Hindlimb muscle (tissue), 1 donor: ENCODE data around the gene ARHGAP8. TPM values are rescaled to one million over a fixed set of nuclear protein-coding genes. Genes with fewer than 3 reads are reported as not detected.
"Not testable (repeated sequence)": the region's sequence is repeated elsewhere in the genome, so short reads cannot be mapped to it uniquely, and the experiment has no call there.

ENCODE experiments used
- DNase-seq: peaks from one replicate; pipeline ENCODE4 v3.0.0-alpha.2; 2013
- polyA plus RNA-seq: library from polyadenylated mRNA; unstranded; fragments of 120-200 nt; gene quantifications from one replicate; pipeline ENCODE4 v1.2.1, GENCODE V29; 2013; ENCODE audit not compliant: insufficient read length

Gene ARHGAP8
- polyA plus RNA-seq, 1 donor = 0.99 TPM

- DNase-seq = no peak
These were observed 79.5 kb downstream of the ARHGAP8 start for GRCh38 chr22:44831885-44832284.

DNA sequence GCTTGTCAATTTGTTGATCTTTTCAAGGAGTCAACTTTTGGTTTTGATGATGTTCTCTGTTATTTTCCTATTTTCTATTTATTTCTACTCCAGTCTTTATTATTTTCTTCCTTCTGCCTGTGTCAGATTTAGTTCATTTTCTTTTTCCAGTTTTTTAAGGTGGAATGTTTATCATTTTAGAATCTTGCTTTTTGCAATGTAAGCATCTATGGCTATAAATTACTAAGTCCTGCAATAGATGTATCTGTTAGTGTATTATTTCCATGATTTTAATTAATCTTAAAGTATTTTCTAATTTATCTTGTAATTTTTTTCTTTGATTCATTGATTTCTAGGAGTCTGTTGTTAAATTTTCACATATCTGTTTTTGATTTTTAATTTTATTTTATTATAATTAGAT lies 81.7 kb downstream of the ARHGAP8 start:
- no peak for DNase-seq

- no peak for DNase-seq
These were observed 85.1 kb downstream of the ARHGAP8 start for GRCh38 chr22:44837481-44837880.

- DNase-seq = no peak
These were observed 86.1 kb downstream of the ARHGAP8 start for GRCh38 chr22:44838316-44839016.

- DNase-seq = no peak
These were observed 86.7 kb downstream of the ARHGAP8 start for GRCh38 chr22:44839061-44839460.

DNA sequence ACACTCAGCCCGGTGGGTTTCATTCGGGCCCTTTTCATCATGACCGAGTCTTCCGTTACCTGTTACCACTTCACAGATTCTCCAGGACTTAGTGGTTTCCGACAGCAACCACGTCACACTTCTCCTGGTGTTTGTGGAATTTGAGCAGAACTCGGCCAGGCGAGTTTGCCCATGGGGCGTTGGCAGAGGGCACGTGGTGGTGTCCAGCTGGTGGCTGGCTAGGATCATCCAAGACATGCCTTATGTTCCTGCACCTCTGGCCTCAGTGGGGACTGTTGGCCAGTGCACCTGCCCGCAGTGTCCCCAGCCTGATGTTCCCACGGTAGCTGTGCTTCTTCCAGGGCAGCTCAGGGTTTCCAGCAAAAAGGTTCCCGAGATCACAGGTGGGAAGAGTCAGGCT lies 87.3 kb downstream of the ARHGAP8 start:
- no peak for DNase-seq

DNA sequence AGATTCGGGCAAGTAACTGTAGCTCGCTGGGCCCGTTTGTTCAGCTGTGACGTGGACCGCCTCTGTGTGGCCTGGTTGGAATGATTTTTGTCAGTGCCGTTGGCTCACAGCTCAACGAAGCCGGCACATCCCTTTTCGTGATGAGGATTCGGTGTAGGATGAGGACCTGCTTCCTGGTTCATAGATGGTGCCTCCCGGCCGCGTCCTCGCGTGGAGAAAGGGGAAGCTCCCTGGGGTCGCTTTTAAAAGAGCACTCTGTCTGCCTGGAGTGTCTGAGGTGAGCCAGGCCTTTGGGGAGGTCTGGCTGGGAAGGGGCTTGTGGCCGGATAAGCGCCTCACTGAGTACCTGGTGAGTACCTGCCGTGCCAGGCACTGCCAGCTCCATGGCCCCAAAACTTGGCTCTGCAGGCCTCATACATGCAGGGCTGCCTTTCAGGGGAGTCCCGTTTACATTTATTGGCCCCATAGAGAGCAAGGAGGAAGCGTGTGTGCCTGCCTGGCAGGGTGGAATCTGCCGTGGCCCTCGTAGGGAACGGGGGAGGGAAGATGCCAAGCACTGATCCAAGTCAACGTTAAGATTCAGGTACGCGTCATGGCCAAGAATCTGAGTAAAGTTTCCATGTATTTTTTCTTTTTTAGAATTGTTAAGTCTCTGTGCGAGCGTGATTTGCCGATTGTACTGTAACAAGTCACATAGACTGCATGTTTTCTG lies 88.4 kb downstream of the ARHGAP8 start:
- DNase-seq = no peak

- DNase-seq = no peak
These were observed 90.0 kb downstream of the ARHGAP8 start for GRCh38 chr22:44842417-44842816.

DNA sequence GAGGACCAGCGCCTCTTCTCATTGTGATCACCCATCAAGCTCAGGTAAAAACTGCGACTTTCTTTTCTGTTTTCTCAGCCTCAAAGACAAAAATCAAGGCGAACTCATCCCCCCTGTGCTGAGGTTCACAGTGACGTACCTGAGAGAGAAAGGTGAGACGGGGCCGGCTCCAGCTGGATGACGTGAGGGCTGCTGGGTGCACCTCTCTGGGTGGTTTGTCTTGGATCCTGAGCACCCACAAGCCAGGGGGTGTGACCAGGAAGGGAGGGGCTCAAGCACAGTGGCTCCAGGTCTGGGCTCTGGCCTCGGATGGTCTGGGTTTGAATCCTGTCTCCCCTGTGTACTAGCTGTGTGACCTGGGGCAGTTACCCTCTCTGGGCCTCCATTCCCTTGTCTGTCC lies 92.8 kb downstream of the ARHGAP8 start:
- no peak for DNase-seq

DNA sequence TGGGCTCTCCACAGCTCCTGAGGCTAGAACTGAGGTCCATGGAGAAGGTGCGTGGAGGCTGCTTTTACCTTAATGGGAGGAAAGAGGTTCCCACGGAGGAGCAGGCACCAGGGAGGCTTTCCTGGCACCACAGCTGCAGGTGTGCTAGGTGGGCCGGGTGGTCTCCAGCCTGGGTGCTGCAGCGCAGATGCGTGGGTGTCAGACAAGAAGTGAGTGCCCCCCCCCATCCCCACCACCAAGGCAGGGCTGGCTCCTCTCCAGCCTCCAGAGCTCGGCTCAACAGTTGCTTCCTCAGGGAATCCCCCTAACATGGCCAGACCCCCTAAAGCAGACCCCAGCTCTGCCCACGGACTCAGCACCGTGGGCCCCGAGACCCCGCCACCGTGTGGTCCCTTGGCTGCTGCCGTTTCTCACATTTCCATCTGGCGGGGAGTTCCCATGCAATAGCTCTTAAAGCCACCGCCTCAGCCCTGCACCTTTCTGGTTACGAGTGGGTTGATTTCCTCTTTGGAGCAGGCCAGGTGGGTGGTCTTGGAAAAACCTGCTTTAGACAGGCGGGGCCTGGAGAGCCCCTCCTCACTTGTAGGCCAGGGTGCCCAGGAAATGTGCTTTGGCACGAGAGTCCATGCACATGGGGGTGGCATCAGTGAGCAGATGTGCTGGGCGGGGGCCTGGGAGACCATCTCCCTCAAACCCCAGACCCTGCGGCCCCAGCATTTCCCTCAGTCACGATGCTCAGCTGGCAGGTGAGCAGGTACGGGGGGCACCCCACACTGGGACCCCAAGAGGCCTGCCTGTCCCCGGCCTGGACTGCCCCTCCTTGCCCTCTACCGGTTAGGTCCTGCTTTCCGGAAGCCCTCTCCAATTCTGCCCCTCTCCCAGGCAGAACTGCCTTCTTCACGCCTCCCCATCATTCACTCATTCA lies 93.7 kb downstream of the ARHGAP8 start:
- no peak for DNase-seq

- DNase-seq = no peak
These were observed 94.4 kb downstream of the ARHGAP8 start for GRCh38 chr22:44846726-44847275.

GRCh38 chr22:44847380-44847779 lies 95.0 kb downstream of the ARHGAP8 start:
- no peak for DNase-seq

- no peak for DNase-seq
These were observed 95.5 kb downstream of the ARHGAP8 start for GRCh38 chr22:44847892-44848291.

DNA sequence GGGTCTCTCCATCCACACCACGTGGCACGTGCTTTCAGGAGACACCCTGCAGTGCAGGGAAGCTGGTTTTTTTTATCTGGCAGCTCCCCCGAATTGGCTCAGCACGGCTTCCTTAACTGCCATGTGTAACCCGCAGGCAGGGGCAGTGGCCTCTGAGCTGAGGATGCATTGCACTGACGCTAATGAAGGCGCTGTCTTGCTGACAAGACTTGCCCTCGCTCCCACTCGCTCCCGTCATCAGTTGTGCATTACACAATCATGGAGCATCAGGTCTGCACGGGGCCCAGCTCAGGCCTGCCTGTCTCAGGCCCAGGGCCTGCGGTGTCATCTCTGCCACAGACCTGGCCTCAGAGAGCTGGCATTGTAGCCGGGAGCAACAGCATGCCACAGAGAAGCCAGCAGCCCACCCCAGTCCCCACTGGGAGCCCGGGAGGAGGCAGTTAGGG lies 95.9 kb downstream of the ARHGAP8 start:
- no peak for DNase-seq

- no peak for DNase-seq
These were observed 96.5 kb downstream of the ARHGAP8 start for GRCh38 chr22:44848791-44849420.

- no peak for DNase-seq
These were observed 98.6 kb downstream of the ARHGAP8 start for GRCh38 chr22:44850946-44851345.

DNA sequence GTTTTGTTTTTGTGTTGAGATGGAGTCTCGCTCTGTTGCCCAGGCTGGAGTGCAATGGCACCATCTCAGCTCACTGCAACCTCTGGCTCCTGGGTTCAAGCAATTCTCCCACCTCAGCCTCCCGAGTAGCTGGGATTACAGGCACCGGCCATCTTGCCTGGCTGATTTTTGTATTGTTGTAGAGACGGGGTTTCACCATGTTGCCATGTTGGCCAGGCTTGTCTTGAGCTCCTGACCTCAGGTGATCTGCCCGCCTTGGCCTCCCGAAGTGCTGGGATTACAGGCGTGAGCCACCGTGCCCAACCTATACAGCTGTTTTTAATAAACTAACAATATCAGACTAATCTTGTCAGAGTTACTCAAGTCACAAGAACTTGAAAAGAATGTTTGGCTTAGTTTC lies 102.3 kb downstream of the ARHGAP8 start:
- not testable (repeated sequence) for DNase-seq

DNA sequence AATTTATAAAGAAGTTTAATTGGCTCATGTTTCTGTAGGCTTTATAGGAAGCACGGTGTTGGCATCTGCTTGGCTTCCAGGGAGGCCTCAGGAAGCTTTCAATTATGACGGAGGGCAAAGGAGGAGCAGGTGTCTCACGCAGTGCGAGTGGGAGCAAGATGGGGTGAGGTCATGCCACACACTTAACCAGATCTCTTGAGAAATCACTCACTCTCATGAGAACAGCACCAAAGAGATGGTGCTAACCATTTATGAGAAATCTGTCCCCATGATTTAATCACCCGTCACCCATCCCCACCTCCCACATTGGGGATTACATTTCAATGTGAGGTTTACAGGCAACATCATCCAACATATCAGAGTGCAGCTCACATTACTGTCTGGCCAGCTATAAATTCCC lies 103.5 kb downstream of the ARHGAP8 start:
- no peak for DNase-seq

- not testable (repeated sequence) for DNase-seq
These were observed 106.4 kb downstream of the ARHGAP8 start for GRCh38 chr22:44858819-44859218.

GRCh38 chr22:44859641-44860040 lies 107.3 kb downstream of the ARHGAP8 start:
- DNase-seq = no peak

DNA sequence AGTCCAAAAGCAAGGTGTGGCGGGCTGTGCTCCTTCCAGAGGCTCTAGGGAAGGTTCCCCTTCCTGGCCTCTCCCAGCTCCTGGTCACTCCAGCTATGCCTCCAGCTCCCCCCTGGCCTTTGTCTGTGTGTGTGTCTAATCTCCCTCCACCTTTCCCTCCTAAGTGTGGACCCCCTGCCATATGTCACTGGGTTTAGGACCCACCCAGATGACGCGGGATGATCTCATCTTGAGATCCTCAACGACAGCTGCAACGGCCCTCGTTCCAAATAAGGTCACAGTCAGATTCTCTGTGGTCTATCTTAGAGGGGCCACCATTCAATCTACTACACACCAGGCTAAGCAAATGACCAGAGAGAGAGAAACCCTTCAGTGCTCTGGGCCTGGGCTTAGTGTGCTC lies 107.9 kb downstream of the ARHGAP8 start:
- no peak for DNase-seq

DNA sequence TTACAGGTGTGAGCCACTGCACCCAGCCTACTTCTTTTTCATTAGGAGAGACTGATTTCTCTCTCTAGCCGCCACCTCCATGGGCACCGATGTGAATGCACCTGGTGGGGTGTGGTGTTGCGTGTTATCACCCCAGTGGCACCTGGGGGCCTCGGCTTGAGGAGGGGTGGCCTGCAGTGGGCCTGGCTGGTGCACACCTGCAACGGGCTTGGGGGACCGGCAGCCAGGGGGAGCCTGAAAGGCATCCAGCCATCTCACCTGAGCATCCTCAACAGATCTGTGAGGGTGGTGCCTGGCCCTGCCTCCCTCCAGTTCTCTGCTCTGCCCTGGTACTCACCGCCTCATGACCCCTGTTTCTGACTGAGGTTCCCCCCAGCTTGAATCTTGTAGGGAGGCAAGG lies 108.9 kb downstream of the ARHGAP8 start:
- DNase-seq = no peak
